HG02870 (cell line): Measurements from ENCODE around the gene DGCR2.
"Not testable (repeated sequence)": the region's sequence is repeated elsewhere in the genome, so short reads cannot be mapped to it uniquely, and the experiment has no call there.

Experiments used
- ATAC-seq: cut with Tn5 transposase; IDR thresholded peaks from one replicate; pipeline ENCODE4 v1.9.1; 2021; ENCODE audit warnings: mild to moderate bottlenecking, moderate library complexity; ENCODE audit not compliant: unreplicated experiment

DGCR2 gene

GRCh38 chr22:18988958-18989357 lies 133.3 kb downstream of the DGCR2 start:
- no peak for ATAC-seq

DNA sequence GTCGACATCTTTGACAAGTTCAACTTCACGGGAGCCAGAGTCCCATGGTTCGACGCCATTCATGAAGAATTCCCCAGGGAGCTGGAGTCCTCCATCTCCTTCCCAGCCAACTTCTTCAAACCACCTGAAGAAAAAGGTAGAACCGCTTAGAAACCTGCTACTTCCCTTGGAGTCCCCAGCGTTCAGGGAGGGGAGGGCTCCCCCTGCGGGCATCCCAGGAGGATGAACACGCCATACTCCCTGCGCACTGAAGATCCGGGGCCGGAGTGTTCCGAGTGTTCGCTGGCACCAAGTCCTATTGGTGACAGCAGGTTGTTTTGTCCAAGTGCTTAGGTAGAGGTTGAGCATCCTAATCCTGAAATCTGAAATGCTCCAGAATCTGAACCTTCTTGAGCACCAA lies 134.4 kb downstream of the DGCR2 start:
- ATAC-seq, result no peak

GRCh38 chr22:18987114-18987513 lies 135.1 kb downstream of the DGCR2 start:
- not testable (repeated sequence) for ATAC-seq
